ENCODE data around the gene TMEM181.

Gene TMEM181

DNA sequence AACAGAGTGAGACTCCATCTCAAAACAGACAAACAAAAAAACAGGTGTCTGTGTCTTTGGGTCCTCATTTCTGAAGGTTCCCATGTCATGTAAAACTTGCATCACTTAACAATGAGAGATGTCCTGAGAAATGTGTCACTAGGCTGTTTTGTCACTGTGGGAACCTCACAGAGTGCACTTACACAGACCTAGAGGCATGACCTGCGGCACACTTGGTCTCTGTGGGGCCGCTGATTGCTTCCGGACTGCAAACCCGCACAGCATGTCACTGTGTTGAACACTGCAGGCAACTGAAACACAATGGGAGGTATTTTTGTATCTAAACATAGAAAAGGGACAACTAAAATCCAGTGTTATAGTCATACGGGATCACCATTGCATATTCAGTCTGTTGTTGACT, 42.3 kb upstream of the TMEM181 start:
- H3F3A ChIP-seq (ENCODE audit: insufficient read depth, low read length): no peaks in the 10 kb centered on the region
- no peaks in the 10 kb centered on the region for H3K79me2 ChIP-seq (ENCODE audit: low read length)
- no peaks in the 10 kb centered on the region for H3K27me3 ChIP-seq (replicated peaks; ENCODE audit: insufficient read depth, low read length)
- H3K4me2 ChIP-seq (ENCODE audit: low read depth, low read length): no peak overlapping the region; the same call in 1 of the 2 replicates
- no peaks in the 10 kb centered on the region for H3K4me1 ChIP-seq (ENCODE audit: low read length)
- H3K36me3 ChIP-seq (replicated peaks; ENCODE audit: insufficient read depth, low read length): no peaks in the 10 kb centered on the region
- no peak for DNase-seq
- H3K9ac ChIP-seq (ENCODE audit: low read length): no peak overlapping the region
- no peak overlapping the region for H2AFZ ChIP-seq (ENCODE audit: low read length)
- no peaks in the 10 kb centered on the region for H3K9me2 ChIP-seq (replicated peaks; ENCODE audit: insufficient read depth, low read length)
- H3K9me3 ChIP-seq (replicated peaks; ENCODE audit: insufficient read depth, low read length): no peaks in the 10 kb centered on the region
- no peak overlapping the region for H3K4me3 ChIP-seq (ENCODE audit: low read length)
- H3K27ac ChIP-seq (ENCODE audit: low read length): no peak overlapping the region
- TF ChIP-seq EZH2phosphoT487 (IDR thresholded peaks at IDR 0.05; ENCODE audit: low read length): no peak
- TF ChIP-seq, protein P1, sequence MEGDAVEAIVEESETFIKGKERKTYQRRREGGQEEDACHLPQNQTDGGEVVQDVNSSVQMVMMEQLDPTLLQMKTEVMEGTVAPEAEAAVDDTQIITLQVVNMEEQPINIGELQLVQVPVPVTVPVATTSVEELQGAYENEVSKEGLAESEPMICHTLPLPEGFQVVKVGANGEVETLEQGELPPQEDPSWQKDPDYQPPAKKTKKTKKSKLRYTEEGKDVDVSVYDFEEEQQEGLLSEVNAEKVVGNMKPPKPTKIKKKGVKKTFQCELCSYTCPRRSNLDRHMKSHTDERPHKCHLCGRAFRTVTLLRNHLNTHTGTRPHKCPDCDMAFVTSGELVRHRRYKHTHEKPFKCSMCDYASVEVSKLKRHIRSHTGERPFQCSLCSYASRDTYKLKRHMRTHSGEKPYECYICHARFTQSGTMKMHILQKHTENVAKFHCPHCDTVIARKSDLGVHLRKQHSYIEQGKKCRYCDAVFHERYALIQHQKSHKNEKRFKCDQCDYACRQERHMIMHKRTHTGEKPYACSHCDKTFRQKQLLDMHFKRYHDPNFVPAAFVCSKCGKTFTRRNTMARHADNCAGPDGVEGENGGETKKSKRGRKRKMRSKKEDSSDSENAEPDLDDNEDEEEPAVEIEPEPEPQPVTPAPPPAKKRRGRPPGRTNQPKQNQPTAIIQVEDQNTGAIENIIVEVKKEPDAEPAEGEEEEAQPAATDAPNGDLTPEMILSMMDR (IDR thresholded peaks at IDR 0.05; ENCODE audit: low read length): no peak
- no peak for TF ChIP-seq EZH2 (optimal IDR thresholded peaks at IDR 0.05; ENCODE audit: low read depth, low read length)
- no peaks in the 10 kb centered on the region for H4K20me1 ChIP-seq (ENCODE audit: insufficient read depth, low read length)

DNA sequence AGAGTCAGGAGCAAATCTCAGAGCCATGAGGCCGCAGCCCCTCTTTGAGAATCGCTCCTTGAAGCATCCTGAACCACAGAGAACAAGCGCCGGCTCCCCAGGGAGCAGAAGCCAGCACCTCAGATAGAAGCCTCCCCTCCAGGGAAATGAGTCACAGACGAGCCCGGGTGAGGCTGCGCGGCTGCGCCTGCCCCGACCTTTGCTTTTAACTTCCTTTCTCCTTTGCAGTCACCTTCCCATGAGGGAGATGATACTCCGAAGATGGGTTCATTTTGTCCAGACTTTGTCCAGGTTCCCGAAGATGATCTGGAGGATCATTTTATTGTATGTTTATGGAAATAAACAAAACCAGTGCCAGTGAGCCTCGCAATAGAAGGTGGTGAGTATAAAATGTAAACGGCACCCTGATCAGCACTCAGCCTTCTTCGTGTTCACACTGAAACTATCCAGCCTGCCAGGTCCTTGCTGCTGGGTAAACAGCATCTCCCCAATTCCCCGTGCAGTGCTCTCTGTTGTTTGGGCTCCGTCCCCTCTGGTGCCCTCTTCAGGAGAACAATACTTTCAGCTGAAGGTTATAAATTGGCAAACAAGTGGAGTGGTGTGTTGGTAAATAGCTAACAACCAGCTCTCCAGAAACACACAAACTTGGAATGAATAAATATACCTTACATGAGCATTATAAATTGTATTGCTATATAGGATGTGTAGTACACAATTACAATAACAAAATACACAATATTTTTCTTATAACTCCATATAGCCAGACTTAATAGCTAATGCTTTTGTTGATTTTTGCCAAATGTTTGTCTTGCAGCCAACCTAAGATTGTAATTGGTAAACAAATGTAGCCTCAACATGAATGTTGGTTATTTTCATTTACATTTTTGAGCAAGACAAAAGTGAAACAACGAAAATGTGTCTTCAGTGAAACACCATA, 41.4 kb upstream of the TMEM181 start:
- peak overlapping the region; percentile 53; the same call in 1 of the 2 replicates for H3K4me3 ChIP-seq (ENCODE audit: low read length)
- peak; percentile 73 for DNase-seq
- H3K79me2 ChIP-seq (ENCODE audit: low read length): no peaks in the 10 kb centered on the region
- H3K27ac ChIP-seq (ENCODE audit: low read length): no peak overlapping the region
- no peaks in the 10 kb centered on the region for H3K9me3 ChIP-seq (replicated peaks; ENCODE audit: insufficient read depth, low read length)
- no peaks in the 10 kb centered on the region for H3K27me3 ChIP-seq (replicated peaks; ENCODE audit: insufficient read depth, low read length)
- no peak overlapping the region for H3K9ac ChIP-seq (ENCODE audit: low read length)
- peak overlapping the region; percentile 81 for H3K4me2 ChIP-seq (ENCODE audit: low read depth, low read length)
- H2AFZ ChIP-seq (ENCODE audit: low read length): peak overlapping the region; percentile 72
- no peaks in the 10 kb centered on the region for H4K20me1 ChIP-seq (ENCODE audit: insufficient read depth, low read length)
- H3K36me3 ChIP-seq (replicated peaks; ENCODE audit: insufficient read depth, low read length): no peaks in the 10 kb centered on the region
- TF ChIP-seq EZH2 (optimal IDR thresholded peaks at IDR 0.05; ENCODE audit: low read depth, low read length) (no peak), EZH2phosphoT487 (IDR thresholded peaks at IDR 0.05; ENCODE audit: low read length) (no peak)
- TF ChIP-seq, protein P1 (IDR thresholded peaks at IDR 0.05; ENCODE audit: low read length): peak; percentile 53
- H3K4me1 ChIP-seq (ENCODE audit: low read length): no peaks in the 10 kb centered on the region
- H3K9me2 ChIP-seq (replicated peaks; ENCODE audit: insufficient read depth, low read length): no peaks in the 10 kb centered on the region
- H3F3A ChIP-seq (ENCODE audit: insufficient read depth, low read length): no peaks in the 10 kb centered on the region

DNA sequence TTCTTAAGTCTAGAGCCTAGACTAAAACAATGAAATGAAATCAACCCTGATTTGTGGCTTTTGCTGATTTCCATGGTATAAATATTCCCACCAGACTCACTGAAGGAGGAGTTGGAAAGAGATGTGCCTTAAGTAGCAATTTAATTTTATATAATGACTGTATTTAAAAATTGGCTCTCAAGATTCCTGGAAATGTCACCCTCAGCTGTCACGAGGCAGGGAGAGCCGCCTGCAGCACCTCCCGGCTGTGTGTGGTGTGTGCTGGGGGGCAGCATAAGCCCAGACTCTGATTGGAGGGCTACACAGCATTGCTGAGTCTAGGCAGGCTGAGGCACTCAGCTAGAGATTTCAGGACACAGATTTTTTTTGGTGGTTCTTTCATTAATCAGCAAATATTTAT, 40.6 kb upstream of the TMEM181 start:
- Histone ChIP-seq H3K9me2 (replicated peaks; ENCODE audit: insufficient read depth, low read length) (no peaks in the 10 kb centered on the region), H2AFZ (ENCODE audit: low read length) (no peak overlapping the region)

More for the DNA sequence above, 40.6 kb upstream of the TMEM181 start:
- Histone ChIP-seq H3K9me3 (replicated peaks; ENCODE audit: insufficient read depth, low read length) (no peaks in the 10 kb centered on the region), H3K36me3 (replicated peaks; ENCODE audit: insufficient read depth, low read length) (no peaks in the 10 kb centered on the region), H3K27me3 (replicated peaks; ENCODE audit: insufficient read depth, low read length) (no peaks in the 10 kb centered on the region), H3K4me3 (ENCODE audit: low read length) (no peak overlapping the region), H3K27ac (ENCODE audit: low read length) (no peak overlapping the region), H3K4me1 (ENCODE audit: low read length) (no peaks in the 10 kb centered on the region), H3K9ac (ENCODE audit: low read length) (no peak overlapping the region), H3F3A (ENCODE audit: insufficient read depth, low read length) (no peaks in the 10 kb centered on the region), H3K79me2 (ENCODE audit: low read length) (no peaks in the 10 kb centered on the region), H4K20me1 (ENCODE audit: insufficient read depth, low read length) (no peaks in the 10 kb centered on the region), H3K4me2 (ENCODE audit: low read depth, low read length) (no peak overlapping the region)
- TF ChIP-seq EZH2 (optimal IDR thresholded peaks at IDR 0.05; ENCODE audit: low read depth, low read length): no peak
- TF ChIP-seq, protein P1 (IDR thresholded peaks at IDR 0.05; ENCODE audit: low read length): no peak
- DNase-seq: no peak

Data from MM.1S (cell line).